ENCODE measurements around the gene SLC16A3.

The SLC16A3 gene

GRCh38 chr17:82269138-82269881, 40.5 kb downstream of the SLC16A3 start:
- DNase-seq (ENCODE audit: low spot score), result no peak

- DNase-seq (ENCODE audit: low spot score), result no peak
Observed at GRCh38 chr17:82269882-82270500, 41.1 kb downstream of the SLC16A3 start.

GRCh38 chr17:82270651-82271050, 41.8 kb downstream of the SLC16A3 start:
- DNase-seq (ENCODE audit: low spot score), result no peak

GRCh38 chr17:82271401-82271800, 42.6 kb downstream of the SLC16A3 start:
- DNase-seq (ENCODE audit: low spot score), result no peak

GRCh38 chr17:82272495-82273326, 43.9 kb downstream of the SLC16A3 start:
- no peak for DNase-seq (ENCODE audit: low spot score)

- DNase-seq (ENCODE audit: low spot score), result peak; percentile 94
Observed at GRCh38 chr17:82273327-82274133, 44.7 kb downstream of the SLC16A3 start, which contains the start of gene CSNK1D. Gene CSNK1D, minus strand, starts transcription at chr17:82273700. Its CDS starts 319 bp downstream, at chr17:82273381.

GRCh38 chr17:82274134-82275020, 45.5 kb downstream of the SLC16A3 start:
- no peak for DNase-seq (ENCODE audit: low spot score)

GRCh38 chr17:82275326-82275725, 46.5 kb downstream of the SLC16A3 start:
- DNase-seq (ENCODE audit: low spot score), result no peak

GRCh38 chr17:82276938-82277337, 48.1 kb downstream of the SLC16A3 start:
- no peak for DNase-seq (ENCODE audit: low spot score)

- DNase-seq (ENCODE audit: low spot score), result no peak
Observed at GRCh38 chr17:82277851-82278250, 49.0 kb downstream of the SLC16A3 start.

- no peak for DNase-seq (ENCODE audit: low spot score)
Observed at GRCh38 chr17:82278308-82278707, 49.5 kb downstream of the SLC16A3 start.

GRCh38 chr17:82278786-82279391, 50.0 kb downstream of the SLC16A3 start:
- DNase-seq (ENCODE audit: low spot score), result no peak

GRCh38 chr17:82280537-82280936, 51.7 kb downstream of the SLC16A3 start:
- no peak for DNase-seq (ENCODE audit: low spot score)

- no peak for DNase-seq (ENCODE audit: low spot score)
Observed at GRCh38 chr17:82281076-82281475, 52.2 kb downstream of the SLC16A3 start.

GRCh38 chr17:82281502-82282238, 52.8 kb downstream of the SLC16A3 start:
- DNase-seq (ENCODE audit: low spot score), result no peak

- no peak for DNase-seq (ENCODE audit: low spot score)
Observed at GRCh38 chr17:82282239-82283207, 53.7 kb downstream of the SLC16A3 start.

GRCh38 chr17:82283208-82283749, 54.4 kb downstream of the SLC16A3 start:
- DNase-seq (ENCODE audit: low spot score), result peak; percentile 69

GRCh38 chr17:82285141-82285540, 56.3 kb downstream of the SLC16A3 start:
- no peak for DNase-seq (ENCODE audit: low spot score)
